ENCODE results near the gene ELOVL6. TPM values are rescaled to one million over a fixed set of nuclear protein-coding genes. Genes with fewer than 3 reads are reported as not detected.

The ELOVL6 gene
- total and polyA plus RNA-seq, 2 of the 4 experiments (the other 2 are of a cell fraction) = 17.9 to 19.0 TPM

GRCh38 chr4:110058677-110059076 lies 139.7 kb downstream of the ELOVL6 start:
- Histone ChIP-seq H3K9me1 (ENCODE audit: insufficient read depth, low read length) (peaks cover 5% of the 10 kb centered on the region; the same call in 1 of the 2 replicates), H4K8ac (ENCODE audit: low read depth in 2 of 2, low read length in 2 of 2) (no peak overlapping the region), H3K4me2 (ENCODE audit: low read depth, low read length) (no peak overlapping the region), H4K20me1 (ENCODE audit: insufficient read depth, low read length) (no peaks in the 10 kb centered on the region), H3K27ac (ENCODE audit: insufficient read depth, low read length) (no peak overlapping the region), H3K4me3 (ENCODE audit: insufficient read depth, low read depth, low read length) (no peak overlapping the region), H3K27me3 (ENCODE audit: control insufficient read depth, insufficient read depth, low read length) (no peaks in the 10 kb centered on the region), H2AFZ (replicated peaks; ENCODE audit: low read length, poor library complexity) (no peak overlapping the region), H3K4me1 (ENCODE audit: control insufficient read depth, insufficient read depth, low read length) (peaks cover 7% of the 10 kb centered on the region; the same call in 1 of the 2 replicates), H4K5ac (ENCODE audit: low read depth, low read length) (no peak overlapping the region), H3K14ac (replicated peaks; ENCODE audit: low read depth, low read length) (no peak overlapping the region), H3K9ac (ENCODE audit: low read depth, low read length) (no peak overlapping the region), H3K4ac (ENCODE audit: low read depth, low read length) (no peak overlapping the region), H2AK9ac (replicated peaks; ENCODE audit: low read depth, low read length, poor library complexity) (no peak overlapping the region), H3K79me1 (ENCODE audit: low read depth in 1 of 2, low read length in 2 of 2) (no peaks in the 10 kb centered on the region), H2BK5ac (ENCODE audit: low read depth, low read length, poor library complexity, severe bottlenecking) (no peak overlapping the region), H3K56ac (ENCODE audit: extremely low read depth, insufficient read depth, low read length) (no peak overlapping the region), H3K36me3 (ENCODE audit: control insufficient read depth, insufficient read depth, low read length) (no peaks in the 10 kb centered on the region), H2AK5ac (ENCODE audit: low read depth, low read length) (no peak overlapping the region), H4K91ac (ENCODE audit: insufficient read depth, low read depth, low read length) (no peak overlapping the region), H3K18ac (ENCODE audit: low read depth, low read length) (no peak overlapping the region), H2BK120ac (ENCODE audit: low read depth, low read length) (no peak overlapping the region), H2BK20ac (ENCODE audit: low read depth, low read length) (no peak overlapping the region), H3K9me3 (ENCODE audit: control insufficient read depth, insufficient read depth, low read length) (no peaks in the 10 kb centered on the region), H2BK15ac (ENCODE audit: low read depth, low read length) (no peak overlapping the region), H3K23ac (ENCODE audit: low read depth, low read length) (no peak overlapping the region)
- dilution Hi-C loops (cut with HindIII; ENCODE audit: low sequenced_read_pairs, unreplicated experiment) (no loop called here), in situ Hi-C loops (cut with MboI; ENCODE audit: low sequenced_read_pairs) (no loop called here), intact Hi-C loops (cut with micrococcal nuclease) (loop anchor here (2.0 kb wide), 1 partner anchor 140 kb away; the partner anchor contains the start of gene ELOVL6)
- no peak for TF ChIP-seq RAD21 (IDR thresholded peaks at IDR 0.05; ENCODE audit: low read length)
- TF ChIP-seq CHD1 (IDR thresholded peaks at IDR 0.05; ENCODE audit: low read depth, low read length) = no peak
- TF ChIP-seq POLR2A (IDR thresholded peaks at IDR 0.05; ENCODE audit: low read depth, low read length) = no peak
- no peak for TF ChIP-seq RFX5 (IDR thresholded peaks at IDR 0.05; ENCODE audit: low read depth, low read length)
- no peak for TF ChIP-seq MXI1 (IDR thresholded peaks at IDR 0.05; ENCODE audit: borderline replicate concordance, low read depth, low read length)
- no peak for TF ChIP-seq FOS (IDR thresholded peaks at IDR 0.05; ENCODE audit: low read depth, low read length)
- no peak for TF ChIP-seq CTCF (conservative IDR thresholded peaks at IDR 0.05; ENCODE audit: low read depth, low read length)
- no peak for TF ChIP-seq MAFK (IDR thresholded peaks at IDR 0.05; ENCODE audit: low read depth, low read length)
- TF ChIP-seq CEBPB (IDR thresholded peaks at IDR 0.05; ENCODE audit: low read depth, low read length) = no peak
- TF ChIP-seq BHLHE40 (IDR thresholded peaks at IDR 0.05; ENCODE audit: low read depth, low read length) = no peak
- no peak for TF ChIP-seq MAZ (IDR thresholded peaks at IDR 0.05; ENCODE audit: borderline replicate concordance, low read depth, low read length)
- TF ChIP-seq SMC3 (IDR thresholded peaks at IDR 0.05; ENCODE audit: low read depth, low read length) = no peak
- TF ChIP-seq USF2 (IDR thresholded peaks at IDR 0.05; ENCODE audit: low read depth, low read length) = no peak
- no peak for TF ChIP-seq ELK1 (IDR thresholded peaks at IDR 0.05; ENCODE audit: borderline replicate concordance, low read depth, low read length)
- ChIA-PET POLR2A (ENCODE audit: unreplicated experiment) (no interaction called here), CTCF (no interaction called here)
- no CpG with 5 or more reads among the region's 1 CpG for WGBS, 2 experiments (ENCODE audit: extremely low coverage in 2 of 2, insufficient read length in 1 of 2)
- BruUV-seq (replicated peaks) = no TSS peak
- ATAC-seq (ENCODE audit: low read depth) = no peak
- DNase-seq = no peak
